Myocyte (in vitro differentiated cells): ENCODE results near the gene PTPRM. TPM values are rescaled to one million over a fixed set of nuclear protein-coding genes. Genes with fewer than 3 reads are reported as not detected.

Experiments used
- DNase-seq: peaks from one replicate; pipeline ENCODE4 v3.0.0-alpha.2; 2012; ENCODE audit warnings: low read depth
- total RNA-seq: library from RNA; depleted of rRNA; stranded (reverse); fragments of >200 nt; gene quantifications from 2 replicates; pipeline ENCODE4 v1.2.3, GENCODE V29; 2014

The PTPRM gene
- total RNA-seq, 1 donor from 2014 or later: 26.9 TPM

- DNase-seq: no peak
These were observed 57.6 kb downstream of the PTPRM start for GRCh38 chr18:7624697-7625096.

GRCh38 chr18:7626175-7626921, 59.2 kb downstream of the PTPRM start:
- no peak for DNase-seq

- peak; percentile 12 for DNase-seq
These were observed 59.9 kb downstream of the PTPRM start for GRCh38 chr18:7626922-7627440.

- no peak for DNase-seq
These were observed 62.3 kb downstream of the PTPRM start for GRCh38 chr18:7629416-7629815.

- DNase-seq: no peak
These were observed 63.8 kb downstream of the PTPRM start for GRCh38 chr18:7630731-7631442.

GRCh38 chr18:7632152-7633098, 65.3 kb downstream of the PTPRM start:
- no peak for DNase-seq

GRCh38 chr18:7633171-7633570, 66.1 kb downstream of the PTPRM start:
- DNase-seq: no peak

- no peak for DNase-seq
These were observed 68.8 kb downstream of the PTPRM start for GRCh38 chr18:7635948-7636347.

GRCh38 chr18:7637269-7637668, 70.2 kb downstream of the PTPRM start:
- no peak for DNase-seq

- no peak for DNase-seq
These were observed 71.2 kb downstream of the PTPRM start for GRCh38 chr18:7638321-7638720.

GRCh38 chr18:7641813-7642212, 74.7 kb downstream of the PTPRM start:
- DNase-seq: no peak

- peak; percentile 5 for DNase-seq
These were observed 75.3 kb downstream of the PTPRM start for GRCh38 chr18:7642331-7642890.

GRCh38 chr18:7645756-7646155, 78.6 kb downstream of the PTPRM start:
- peak; percentile 15 for DNase-seq

- no peak for DNase-seq
These were observed 79.2 kb downstream of the PTPRM start for GRCh38 chr18:7646174-7646886.

- DNase-seq: no peak
These were observed 80.4 kb downstream of the PTPRM start for GRCh38 chr18:7647500-7647899.

GRCh38 chr18:7657050-7657449, 89.9 kb downstream of the PTPRM start:
- DNase-seq: no peak

GRCh38 chr18:7657937-7658336, 90.8 kb downstream of the PTPRM start:
- DNase-seq: no peak

- DNase-seq: no peak
These were observed 91.6 kb downstream of the PTPRM start for GRCh38 chr18:7658701-7659100.

GRCh38 chr18:7661207-7661606, 94.1 kb downstream of the PTPRM start:
- DNase-seq: no peak

GRCh38 chr18:7662866-7663265, 95.8 kb downstream of the PTPRM start:
- no peak for DNase-seq
